ENCODE results near the gene CRYBG1.

Gene CRYBG1, protein sequence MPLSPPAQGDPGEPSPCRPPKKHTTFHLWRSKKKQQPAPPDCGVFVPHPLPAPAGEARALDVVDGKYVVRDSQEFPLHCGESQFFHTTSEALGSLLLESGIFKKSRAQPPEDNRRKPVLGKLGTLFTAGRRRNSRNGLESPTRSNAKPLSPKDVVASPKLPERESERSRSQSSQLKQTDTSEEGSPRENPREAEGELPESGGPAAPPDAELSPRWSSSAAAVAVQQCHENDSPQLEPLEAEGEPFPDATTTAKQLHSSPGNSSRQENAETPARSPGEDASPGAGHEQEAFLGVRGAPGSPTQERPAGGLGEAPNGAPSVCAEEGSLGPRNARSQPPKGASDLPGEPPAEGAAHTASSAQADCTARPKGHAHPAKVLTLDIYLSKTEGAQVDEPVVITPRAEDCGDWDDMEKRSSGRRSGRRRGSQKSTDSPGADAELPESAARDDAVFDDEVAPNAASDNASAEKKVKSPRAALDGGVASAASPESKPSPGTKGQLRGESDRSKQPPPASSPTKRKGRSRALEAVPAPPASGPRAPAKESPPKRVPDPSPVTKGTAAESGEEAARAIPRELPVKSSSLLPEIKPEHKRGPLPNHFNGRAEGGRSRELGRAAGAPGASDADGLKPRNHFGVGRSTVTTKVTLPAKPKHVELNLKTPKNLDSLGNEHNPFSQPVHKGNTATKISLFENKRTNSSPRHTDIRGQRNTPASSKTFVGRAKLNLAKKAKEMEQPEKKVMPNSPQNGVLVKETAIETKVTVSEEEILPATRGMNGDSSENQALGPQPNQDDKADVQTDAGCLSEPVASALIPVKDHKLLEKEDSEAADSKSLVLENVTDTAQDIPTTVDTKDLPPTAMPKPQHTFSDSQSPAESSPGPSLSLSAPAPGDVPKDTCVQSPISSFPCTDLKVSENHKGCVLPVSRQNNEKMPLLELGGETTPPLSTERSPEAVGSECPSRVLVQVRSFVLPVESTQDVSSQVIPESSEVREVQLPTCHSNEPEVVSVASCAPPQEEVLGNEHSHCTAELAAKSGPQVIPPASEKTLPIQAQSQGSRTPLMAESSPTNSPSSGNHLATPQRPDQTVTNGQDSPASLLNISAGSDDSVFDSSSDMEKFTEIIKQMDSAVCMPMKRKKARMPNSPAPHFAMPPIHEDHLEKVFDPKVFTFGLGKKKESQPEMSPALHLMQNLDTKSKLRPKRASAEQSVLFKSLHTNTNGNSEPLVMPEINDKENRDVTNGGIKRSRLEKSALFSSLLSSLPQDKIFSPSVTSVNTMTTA (N-terminal part only)

GRCh38 chr6:106360410-106360988 is at the start of gene CRYBG1:
TSS of gene CRYBG1 (plus strand) at chr6:106360717. CDS start at chr6:106360909, 192 bp downstream.
- POLR2A ChIA-PET (ENCODE audit: low non-redundant PET), result no interaction called here

GRCh38 chr6:106315765-106316374 is 44.6 kb upstream of the CRYBG1 start:
- DNase-seq (ENCODE audit: low spot score), result peak; percentile 8
- no peak for TF ChIP-seq CTCF (conservative IDR thresholded peaks at IDR 0.05; ENCODE audit: low read depth)
- POLR2A ChIA-PET (ENCODE audit: low non-redundant PET), result no interaction called here
- no peak overlapping the region for H3K27ac ChIP-seq
- CTCF ChIA-PET, result interaction anchor here (0.6 kb wide), 1 partner anchor 476 kb away, joined by 3 read pairs; no protein-coding TSS in a partner anchor

More at GRCh38 chr6:106360410-106360988, at the start of gene CRYBG1:
- no peak within 1 kb of the TSS for H3K27ac ChIP-seq
- TF ChIP-seq CTCF (conservative IDR thresholded peaks at IDR 0.05; ENCODE audit: low read depth), result peak; percentile 97
- DNase-seq (ENCODE audit: low spot score), result peak; percentile 91
- CTCF ChIA-PET, result interaction anchor here (0.6 to 2.3 kb wide), 24 partner anchors 10 to 1508 kb away, joined by 3 to 22 read pairs (median 4); no protein-coding TSS in a partner anchor

DNA sequence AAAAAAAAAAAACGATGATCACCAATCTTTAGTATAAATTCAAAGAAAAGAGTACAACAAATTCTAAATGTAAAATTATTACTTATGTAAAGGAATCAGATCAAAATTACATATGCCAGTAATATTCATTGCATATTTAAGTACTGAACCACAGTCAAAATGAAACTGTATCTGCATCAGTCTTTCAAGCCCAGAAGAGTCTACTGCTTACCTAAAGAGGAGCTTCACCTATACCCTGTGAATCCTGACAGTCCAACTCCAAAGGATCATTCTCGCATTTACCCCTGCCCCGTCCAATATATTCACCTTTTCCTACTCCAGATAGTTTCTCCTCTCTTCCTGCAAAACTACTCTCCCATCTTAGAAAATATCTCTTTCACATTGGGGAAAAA is 44.1 kb upstream of the CRYBG1 start:
- no peak for DNase-seq (ENCODE audit: low spot score)
- no peak overlapping the region for H3K27ac ChIP-seq
- ChIA-PET CTCF (no interaction called here), POLR2A (ENCODE audit: low non-redundant PET) (no interaction called here)
- no peak for TF ChIP-seq CTCF (conservative IDR thresholded peaks at IDR 0.05; ENCODE audit: low read depth)

DNA sequence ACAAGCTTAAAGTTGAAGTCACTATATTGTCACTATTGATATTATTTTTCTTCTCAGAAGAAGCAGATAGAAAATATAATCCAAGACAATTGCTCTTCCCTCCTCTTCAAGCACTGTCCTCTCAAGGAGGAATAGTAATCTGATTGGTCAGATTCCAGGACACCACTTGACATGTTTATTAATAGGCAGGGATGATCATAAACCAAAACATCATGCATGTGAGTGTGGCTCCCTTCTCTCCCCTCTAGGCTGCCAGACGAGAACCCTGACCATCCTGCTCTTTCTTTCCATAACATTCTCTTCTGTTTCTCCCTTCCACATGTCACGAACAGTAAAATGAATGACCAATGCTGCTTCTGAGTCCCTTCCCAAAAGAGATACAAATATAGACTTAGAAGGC is 42.5 kb upstream of the CRYBG1 start:
- POLR2A ChIA-PET (ENCODE audit: low non-redundant PET), result no interaction called here
- no peak overlapping the region for H3K27ac ChIP-seq

DNA sequence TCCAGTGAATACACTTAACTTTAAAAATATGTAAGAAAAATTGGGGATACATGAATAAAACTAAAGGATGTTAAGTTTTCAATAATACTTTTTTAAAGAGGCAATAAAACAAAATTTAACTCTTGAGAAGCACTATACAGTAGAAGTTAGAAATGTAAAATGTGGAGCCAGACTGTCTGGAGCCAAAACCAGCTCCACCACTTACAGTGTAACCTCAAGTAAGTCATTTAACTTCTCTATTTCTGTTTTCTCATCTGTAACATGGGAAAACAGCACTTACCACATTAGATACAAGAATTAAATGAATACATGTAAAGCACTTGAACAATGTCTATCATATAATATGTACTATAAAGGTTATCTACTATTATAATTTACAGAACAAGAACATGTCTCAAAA is 41.7 kb upstream of the CRYBG1 start:
- ChIA-PET POLR2A (ENCODE audit: low non-redundant PET) (no interaction called here), CTCF (no interaction called here)
- no peak for TF ChIP-seq CTCF (conservative IDR thresholded peaks at IDR 0.05; ENCODE audit: low read depth)
- H3K27ac ChIP-seq, result no peak overlapping the region
- DNase-seq (ENCODE audit: low spot score), result no peak

More for the DNA sequence above, 42.5 kb upstream of the CRYBG1 start:
- CTCF ChIA-PET, result no interaction called here
- DNase-seq (ENCODE audit: low spot score), result no peak
- no peak for TF ChIP-seq CTCF (conservative IDR thresholded peaks at IDR 0.05; ENCODE audit: low read depth)

Measured in RWPE1 (cell line).